HL-60/S4 treated with phorbol 12-myristate 13-acetate at 8.2 ng/mL for 4 days and 3 days (cell line): ENCODE results near the gene DHCR7.

Experiments
- in situ Hi-C: fragments of 300-500 bp; cut with MboI; formaldehyde crosslinking; loops from 2 replicates; pipeline ENCODE4 v1.15.0; 2022; ENCODE audit warnings: low sequenced_read_pairs

DHCR7 gene

DNA sequence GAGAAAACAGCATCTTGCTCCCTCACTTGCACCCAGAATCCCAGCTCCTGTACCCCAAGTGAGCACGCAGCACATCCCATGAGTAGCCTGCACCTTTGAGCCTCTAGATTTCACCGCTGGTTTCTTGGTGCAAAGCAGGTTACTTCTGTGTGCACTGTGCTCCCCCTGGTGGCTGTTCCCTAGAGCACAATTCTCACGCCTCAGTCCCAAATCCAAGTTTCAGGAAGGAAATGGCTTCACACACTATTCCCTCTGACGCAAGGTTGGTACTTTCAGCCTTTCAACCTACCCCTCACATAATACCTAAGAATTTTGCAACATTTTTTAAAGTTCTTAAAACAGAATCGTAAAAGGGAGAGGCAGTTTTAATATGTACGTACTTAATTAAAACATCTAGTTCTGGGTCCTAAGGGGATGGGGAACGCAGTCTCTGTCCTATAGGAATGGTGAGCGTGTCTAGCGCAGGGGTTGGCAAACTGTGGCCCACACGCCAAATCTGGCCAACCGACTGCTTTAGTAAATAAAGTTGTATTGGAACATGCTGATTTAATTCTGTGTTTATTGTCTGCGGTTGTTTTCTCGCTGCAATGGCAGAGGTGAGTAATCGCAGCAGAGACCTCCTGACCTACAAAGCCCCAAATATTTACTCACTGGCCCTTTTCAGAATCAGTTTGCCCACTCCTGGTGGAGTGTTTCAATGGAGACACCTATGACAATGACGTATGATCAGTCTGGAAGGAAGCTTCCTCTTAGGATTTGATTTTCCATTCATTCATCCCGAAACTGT, 27.5 kb downstream of the DHCR7 start:
- in situ Hi-C loops: no loop called here

DNA sequence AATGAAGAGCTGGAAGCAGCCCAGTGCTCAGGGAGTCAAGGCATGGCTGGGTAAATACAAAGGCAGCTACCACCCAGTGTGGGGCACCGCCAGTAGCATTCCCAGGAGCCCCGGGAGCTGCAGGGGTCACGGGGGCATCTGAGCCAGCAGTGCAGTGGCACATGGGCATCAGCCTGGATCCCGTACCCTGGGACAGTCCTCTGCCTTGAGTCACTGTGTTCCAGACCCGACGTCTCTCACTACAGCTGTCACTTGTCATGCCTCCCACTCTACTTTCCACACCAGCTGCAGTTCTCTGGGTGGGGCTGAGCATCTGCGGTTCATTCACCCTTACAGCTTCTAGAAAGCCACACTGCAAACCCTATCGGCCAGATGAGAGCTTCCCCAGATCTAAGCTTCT, 29.6 kb downstream of the DHCR7 start:
- in situ Hi-C loops: no loop called here

DNA sequence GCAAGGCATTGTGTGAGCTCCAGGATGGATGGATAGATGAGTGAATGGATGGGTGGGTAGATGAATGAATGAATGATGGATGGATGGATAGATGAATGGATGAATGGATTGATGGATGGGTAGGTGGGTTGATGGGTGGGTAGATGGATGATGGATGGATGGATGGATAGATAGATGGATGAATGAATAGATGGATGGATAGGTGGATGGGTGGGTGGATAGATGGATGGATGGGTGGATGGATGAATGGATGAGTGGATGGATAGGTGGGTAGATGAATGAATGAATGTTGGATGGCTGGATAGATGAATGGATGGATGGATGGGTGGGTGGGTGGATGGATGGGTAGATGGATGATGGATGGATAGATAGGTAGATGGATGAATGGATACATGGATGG, 33.5 kb downstream of the DHCR7 start:
- in situ Hi-C loops: no loop called here

DNA sequence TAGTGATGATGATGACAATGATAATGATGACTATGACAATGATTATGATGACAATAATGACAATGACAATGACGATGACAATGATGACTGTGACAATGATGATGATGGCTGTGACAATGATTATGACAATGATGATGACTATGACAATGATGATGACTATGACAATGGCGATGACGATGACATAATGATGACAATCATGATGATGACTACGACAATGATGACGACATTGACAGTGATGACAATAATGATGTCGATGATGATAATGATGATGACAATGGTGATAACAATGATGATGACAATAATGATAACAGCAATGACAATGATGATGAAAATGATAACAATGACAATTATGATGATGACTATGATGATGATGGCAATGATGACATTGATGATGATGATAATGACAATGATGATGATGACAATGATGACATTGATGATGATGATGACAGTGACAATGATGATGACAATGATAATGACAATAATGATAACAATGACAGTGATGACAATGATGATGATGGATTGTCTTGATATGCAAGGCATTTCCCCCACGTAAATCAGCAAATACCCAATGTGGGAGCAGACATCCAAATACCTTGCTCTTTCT, 37.7 kb downstream of the DHCR7 start:
- in situ Hi-C loops: no loop called here

DNA sequence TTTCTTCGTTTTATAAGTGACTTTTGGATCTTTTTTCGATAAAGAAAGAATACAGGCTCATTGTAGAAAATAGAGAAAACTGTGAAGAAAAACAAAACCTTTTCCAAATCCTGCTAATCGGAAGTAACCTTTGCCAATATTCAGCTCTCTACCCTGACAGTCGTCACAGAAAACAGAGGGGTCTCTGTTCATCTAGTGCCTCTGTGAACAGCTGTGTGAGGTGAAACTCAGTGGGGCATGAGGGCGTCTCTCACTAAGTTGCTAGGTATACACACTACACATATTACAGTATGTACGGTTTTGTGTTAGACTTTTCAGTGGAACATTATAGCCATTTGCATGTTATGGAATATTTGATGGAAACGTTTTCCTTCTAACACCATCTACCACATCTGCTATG, 39.4 kb downstream of the DHCR7 start:
- in situ Hi-C loops: no loop called here

DNA sequence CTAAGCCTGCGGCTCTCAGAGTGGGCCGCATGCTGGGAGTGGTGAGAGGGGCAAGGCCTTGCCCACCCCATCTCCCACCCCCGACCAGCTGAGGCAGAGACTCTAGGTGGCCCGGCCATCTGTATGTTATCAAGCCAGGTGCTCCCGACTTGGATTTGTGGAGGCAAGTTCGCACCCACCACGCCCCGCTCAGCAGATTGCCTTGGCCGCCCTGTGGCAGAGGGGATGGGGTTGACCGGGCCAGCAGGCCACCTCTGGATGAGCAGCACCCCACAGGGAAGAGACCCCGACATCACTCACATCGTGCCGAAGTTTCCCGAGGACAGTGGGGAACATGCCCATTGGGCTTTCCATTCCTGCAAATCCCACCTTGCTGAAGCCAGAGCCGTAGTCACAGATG, 40.8 kb downstream of the DHCR7 start:
- in situ Hi-C loops: no loop called here

DNA sequence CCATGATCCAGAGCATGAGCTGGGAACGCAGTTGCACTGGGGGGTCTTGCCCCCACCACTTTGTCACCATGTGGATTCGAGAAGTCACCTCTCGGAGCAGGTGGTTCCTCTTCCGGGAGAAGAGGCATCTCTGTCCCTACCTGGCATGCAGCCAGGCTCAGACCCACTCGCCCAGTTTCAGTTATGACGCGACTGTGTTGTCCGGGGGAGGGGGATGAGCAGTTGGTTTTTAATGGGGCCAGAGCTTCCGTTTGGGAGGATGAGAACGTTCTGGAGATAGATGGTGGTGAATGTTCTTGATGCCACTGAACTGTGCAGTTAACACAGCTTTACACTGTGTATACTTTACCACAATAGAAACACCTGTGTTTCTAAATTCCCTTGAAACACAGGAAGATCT, 41.5 kb downstream of the DHCR7 start:
- in situ Hi-C loops: no loop called here

DNA sequence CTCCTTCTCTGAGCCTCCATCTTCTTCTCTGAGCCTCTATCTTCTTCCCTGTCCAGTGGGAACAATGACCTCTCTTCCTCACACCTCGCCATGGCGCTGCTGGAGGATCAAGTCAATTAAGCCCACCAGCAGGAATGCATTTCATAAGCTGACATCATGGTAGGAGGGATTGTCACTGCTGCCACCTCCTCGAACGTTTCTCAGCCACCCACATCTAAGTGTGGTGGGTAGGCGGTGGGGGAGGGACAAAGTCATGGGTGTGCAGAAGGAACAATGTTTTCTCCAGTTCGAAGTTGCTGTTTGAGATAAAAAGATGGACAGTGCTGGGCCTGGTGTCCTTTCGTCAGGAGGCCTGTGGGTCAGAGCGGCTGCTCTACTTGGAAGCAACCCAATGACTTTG, 44.0 kb downstream of the DHCR7 start:
- in situ Hi-C loops: no loop called here

DNA sequence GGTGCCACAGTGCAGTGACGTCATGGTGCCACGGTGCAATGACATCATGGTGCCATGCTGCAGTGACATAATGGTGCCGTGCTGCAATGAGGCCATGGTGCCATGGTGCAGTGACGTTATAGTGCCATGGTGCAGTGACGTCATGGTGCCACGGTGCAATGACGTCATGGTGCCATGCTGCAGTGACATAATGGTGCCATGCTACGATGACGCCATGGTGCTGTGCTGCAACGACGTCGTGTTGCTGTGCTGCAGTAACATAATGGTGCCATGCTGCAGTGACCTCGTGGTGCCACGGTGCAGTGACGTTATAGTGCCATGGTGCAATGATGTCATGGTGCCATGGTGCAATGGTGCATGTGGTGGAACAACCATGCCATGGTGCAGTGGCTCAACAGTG, 45.3 kb downstream of the DHCR7 start:
- in situ Hi-C loops: no loop called here

DNA sequence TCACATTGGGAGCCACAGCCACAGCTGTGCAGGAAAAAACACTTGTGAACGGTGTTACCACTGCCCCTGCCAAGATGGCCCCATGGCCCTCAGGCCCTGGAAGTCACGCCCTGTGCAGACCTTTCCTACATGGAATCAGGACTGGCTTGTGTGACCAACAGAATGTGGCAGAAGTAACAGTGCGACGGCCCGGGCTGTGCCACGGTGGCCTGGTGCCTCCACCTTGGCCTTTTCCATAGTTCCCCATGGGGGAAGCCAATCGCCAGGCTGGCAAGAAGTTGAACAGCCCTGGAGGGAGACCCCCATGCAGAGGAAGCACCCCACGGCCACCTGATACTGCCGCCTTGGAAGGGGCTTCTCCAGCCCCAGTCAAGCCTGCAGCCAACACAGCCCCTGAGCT, 48.0 kb downstream of the DHCR7 start:
- in situ Hi-C loops: no loop called here

DNA sequence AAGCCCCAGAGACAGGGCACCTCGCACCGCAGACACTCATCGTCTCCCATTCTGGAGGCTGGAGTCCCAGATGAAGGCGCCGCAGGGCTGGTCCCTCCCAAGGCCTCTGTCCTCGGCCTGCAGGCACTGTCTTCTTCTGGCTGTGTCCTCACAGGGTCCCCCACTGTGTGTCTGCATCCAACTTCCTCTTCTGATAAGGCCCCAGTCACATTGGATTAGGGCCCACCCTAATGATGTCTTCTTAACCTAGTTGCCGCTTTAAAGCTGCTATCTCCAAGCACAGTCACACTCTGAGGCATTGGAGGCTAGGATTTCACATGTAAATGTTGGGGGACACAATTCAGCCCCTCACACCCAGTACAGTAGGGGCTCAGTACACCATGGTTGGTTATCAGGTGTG, 48.9 kb downstream of the DHCR7 start:
- in situ Hi-C loops: no loop called here

DNA sequence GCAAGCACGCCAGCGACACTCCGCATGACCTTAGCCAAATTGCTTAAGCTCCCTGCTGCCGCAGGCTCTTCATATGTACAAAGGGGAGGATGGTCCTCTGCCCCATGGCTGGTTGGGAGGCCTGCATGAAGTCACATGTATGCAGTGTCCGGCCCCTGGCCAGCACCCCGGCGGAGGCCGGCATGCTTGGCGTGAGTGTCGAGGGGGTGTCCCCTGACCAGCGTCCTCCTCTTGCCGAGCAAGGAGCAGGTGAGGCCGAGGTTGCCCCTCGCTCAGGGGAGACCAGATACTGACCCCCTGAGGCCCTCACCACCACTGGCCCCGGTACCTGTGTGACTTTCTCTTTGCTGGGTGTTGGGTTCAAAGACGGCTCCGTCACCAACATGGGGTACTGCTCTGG, 50.2 kb downstream of the DHCR7 start:
- in situ Hi-C loops: no loop called here

DNA sequence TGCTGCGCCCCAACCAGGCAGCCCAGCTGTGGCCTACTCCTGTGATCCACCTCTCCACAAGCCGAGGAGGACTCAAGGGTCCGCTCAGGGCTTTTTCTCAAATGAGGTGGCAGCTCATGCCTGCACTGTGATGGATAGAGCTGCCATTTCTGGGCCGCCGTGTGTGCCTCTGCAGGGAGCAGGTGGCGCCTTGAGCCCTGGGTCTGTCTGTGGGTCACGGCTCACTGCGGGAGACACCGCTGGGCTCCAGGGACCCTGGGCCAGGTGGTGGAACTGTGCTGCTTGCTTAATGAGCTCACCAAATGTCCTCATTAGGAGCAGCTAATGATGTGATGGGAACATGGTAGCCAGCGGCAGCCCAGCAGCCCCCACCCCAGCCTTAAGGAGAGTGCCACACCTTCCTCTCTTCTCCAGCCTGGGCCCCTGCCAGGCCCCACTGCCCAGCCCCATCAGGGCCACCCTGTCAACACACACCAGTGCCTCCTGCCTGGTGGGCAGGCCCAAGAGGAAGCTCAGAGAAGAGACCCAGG, 50.8 kb downstream of the DHCR7 start:
- in situ Hi-C loops: no loop called here

DNA sequence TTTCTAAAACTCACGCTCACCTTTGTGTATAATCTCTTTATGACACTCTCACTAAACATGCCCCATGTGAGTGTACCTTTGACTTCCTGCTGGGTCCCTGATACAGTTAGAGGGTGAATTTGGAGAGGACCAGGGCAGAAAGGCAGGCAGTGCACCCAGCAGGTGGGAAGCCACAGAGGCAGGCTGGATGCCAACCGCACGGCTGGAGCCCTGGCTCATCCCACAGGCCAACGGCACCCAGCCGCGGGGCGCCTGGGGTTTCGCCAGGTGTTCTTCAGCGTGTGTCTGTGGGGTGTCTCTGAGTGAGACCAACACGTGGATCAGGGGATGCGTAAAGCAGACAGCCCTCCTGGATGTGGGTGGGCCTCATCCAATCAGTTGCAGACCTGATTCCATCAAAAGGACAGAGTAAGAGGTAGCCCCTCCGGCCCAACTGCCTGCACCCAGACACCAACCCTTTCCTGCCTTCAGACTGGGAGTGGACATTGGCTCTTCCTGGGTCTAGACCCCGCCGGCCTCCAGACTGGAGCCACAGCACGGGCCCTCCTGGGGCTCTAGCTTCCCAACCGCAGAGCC, 51.6 kb downstream of the DHCR7 start:
- in situ Hi-C loops: no loop called here

DNA sequence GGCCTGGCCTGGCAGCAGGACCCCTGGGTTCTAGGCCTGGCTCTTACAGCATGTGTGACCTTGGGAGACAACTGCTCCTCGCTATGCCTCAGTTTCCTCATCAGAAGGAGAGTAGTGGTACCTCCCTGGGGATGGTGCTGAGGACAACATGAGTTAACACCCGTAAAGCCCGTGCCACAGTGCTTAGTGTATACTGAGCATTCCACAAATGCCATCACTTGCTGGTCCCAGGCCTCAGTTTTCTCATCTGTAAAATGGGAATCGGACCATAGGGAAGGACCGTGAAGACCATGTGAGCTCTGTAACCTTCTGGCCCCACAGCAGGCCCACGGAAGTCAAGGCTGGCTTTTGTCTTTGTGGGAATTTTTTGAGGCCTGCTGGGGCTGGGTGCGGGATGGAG, 52.4 kb downstream of the DHCR7 start:
- in situ Hi-C loops: no loop called here

DNA sequence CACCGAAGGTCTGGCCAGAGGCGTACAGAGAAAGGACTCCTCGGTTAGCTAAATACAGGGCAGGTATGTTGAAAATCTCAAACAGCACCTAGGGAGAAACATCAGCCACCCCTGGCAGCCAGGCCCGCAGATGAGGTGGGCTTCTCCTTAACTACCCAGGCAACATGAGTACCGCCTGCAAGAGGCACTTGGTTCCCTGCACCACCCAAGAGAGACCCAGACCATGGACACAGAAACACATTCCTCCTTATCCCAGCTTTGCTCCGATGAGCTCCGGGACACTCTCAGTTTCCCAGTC, 53.0 kb downstream of the DHCR7 start:
- in situ Hi-C loops: no loop called here

DNA sequence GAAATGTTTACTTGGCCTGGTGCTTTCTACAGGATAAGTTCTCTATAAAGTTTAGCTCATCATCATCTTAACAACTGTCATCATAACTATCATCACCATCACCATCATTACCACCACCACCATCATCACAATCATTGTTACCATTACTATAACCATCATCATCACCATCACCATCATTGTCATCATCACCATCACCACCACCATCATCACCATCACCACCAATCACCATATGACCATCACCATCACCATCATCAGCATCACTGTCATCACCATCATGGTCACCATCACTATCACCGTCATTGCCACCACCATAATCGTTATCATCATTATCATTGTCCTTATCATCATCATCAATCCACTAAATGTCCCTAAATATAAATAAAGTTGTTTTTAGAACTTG, 54.9 kb downstream of the DHCR7 start:
- in situ Hi-C loops: no loop called here

DNA sequence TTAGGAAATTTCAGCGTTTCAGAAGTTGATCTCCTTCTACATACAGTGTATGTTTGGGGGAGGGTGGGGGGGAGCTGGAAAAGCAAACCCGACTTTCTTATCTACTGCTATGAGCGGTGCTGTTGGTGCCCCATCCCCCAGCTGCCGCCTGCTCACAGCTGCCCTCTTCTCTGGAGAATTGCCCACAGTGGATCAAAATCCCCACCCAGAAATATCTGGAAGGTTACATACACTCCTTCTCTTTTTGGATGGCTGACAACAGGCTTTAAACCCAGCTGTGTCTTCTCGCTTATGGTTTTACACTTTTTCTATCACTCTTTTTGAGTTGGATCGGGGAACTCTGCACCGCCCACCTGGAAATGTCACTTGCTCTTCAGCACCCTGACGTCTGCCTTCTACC, 56.4 kb downstream of the DHCR7 start:
- in situ Hi-C loops: no loop called here

DNA sequence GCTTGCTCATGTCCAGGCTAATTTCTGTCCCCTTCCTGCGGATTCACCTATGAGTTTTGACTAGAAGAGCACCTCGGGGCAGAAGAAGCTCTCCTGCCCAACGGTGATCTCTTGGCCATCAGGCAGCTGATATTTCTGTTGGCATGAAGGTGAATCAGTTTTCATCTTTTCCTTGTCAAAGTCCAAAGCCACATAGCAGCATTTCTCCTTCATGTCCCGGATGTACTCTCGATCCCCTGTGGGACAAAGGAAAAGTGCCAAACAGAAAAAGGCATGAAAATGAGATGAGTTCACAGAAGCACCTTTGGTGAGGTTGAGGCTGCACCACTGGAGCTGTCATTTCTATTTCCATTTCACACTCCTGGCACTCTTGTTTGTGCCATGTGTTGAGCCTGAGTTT, 56.8 kb downstream of the DHCR7 start:
- in situ Hi-C loops: no loop called here

DNA sequence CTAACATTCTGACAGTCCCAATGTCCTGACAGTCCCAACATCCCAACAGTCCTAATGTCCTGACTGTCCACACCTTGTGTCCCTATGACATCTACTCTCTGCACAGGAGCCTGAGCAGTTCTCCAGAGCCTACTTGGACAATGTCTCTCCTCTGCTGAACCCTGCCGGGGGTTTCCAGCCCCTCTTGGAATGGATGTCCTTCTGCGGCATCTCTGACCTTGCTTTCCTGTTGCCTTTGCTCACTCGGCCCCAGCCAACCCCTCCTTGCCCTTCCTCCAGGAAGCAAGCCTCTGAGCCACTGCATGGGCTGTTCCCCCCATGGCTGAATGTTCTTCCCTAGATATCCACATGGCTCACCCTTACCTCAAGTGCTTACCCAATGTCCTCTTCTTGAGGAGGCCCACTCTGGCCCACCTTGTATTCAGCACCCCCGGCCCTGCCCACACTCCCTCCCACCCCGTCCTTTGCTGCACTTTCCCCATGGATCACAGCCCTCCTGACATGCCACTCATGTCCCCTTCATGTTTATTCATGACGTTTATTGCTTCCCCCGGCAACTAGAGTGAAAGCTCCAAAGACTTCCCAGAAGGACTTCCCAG, 59.5 kb downstream of the DHCR7 start:
- in situ Hi-C loops: no loop called here

DNA sequence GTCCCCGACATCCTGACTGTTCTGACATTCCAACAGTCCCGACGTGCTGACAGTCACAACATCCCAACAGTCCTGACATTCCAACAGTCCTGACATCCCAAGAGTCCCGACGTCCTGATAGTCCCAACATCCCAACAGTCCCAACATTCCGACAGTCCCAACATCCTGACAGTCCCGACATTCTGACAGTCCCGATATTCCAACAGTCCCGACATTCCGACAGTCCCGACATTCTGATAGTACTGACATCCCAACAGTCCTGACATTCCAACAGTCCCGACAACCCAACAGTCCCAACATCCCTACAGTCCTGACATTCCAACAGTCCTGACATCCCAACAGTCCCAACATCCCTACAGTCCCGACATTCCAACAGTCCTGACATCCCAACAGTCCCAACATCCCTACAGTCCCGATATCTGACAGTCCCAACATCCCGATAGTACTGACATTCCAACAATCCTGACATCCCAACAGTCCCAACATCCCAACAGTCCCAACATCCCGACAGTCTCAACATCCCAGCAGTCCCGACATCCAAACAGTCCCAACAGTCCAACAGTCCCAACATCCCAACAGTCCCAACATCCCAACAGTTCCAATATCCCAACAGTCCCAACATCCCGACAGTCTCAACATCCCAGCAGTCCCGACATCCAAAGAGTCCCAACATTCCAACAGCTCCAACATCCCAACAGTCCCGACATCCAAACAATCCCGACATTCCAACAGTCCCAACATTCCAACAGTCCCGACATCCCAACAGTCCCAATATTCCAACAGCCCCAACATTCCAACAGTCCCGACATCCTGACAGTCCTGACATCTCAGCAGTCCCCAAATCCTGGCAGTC, 60.2 kb downstream of the DHCR7 start:
- in situ Hi-C loops: no loop called here
